Globus pallidus (tissue), 1 donor: ENCODE results near the gene KIAA1755.

Experiments
- DNase-seq: peaks from one replicate; pipeline ENCODE4 v3.0.0-alpha.2; 2015; ENCODE audit warnings: low spot score

Gene KIAA1755

DNA sequence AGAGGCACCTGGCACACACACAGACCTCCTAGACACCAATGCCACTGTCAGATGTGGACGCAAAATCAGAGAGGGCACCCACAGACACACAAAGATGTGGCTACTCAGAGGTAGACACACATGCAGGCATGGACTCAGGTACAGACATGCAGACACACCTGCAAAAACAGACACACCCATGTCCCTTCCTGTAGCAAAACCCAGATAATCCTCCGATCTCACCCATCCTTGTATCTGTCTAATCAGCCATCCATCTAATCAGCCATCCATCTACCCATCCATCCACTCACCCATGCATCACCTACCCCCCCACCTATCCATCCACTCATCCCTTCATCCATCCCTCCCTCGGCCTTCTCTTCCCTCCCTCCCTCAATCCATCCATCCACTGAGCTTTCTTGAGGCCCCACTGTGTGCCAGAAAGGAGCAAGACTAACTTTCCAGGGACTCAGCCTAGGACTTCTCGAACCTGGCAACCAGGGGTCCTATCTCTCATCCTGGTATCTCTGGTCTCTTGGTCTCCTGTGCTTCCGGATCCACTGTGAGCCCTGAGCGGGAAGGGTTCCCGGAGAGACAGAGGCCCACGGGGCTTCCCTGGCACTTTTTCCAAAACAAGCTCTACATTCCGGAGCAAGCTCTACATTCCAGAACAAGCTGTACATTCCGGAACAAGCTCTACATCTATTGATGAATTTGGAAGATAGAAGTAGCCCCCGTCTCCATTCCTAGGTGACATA lies 94.4 kb downstream of the KIAA1755 start:
- no peak for DNase-seq

DNA sequence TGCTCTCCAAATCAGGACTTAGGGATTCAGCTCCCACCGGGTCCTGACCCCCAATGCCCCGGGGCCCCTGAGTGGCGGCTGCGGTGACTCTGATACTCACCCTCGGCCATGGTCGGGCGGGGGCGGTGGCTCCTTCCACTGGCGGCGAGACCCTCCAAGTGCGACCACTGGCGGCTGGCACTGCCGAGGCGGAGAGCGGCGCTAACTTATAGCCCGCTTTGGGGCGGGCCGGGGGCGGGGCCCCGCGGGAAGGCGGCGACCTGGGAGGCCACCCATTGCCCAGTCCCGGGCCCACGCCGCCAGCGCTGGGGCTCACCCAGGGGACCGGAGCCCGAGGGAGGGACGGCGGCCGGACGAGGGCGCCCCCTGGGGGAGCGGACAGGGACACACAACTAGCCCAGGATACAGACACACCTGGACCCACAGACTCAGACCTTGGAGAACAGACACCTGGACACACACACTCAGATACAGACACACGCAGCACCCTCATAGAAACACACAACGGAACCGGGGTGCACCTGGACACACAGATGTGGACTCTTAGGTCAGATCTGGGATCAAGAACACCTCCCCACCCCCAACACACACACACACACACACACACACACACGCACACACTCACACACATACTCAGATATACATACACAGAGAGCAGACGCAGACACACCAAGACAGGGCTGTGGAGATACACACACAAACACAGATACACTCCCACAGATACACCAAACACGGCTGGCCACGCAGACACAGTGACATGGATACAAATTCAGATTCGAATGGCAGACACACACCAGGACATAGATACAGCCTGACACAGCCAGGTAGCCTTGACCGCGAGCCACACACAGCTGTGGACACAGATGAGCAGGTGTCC lies 95.2 kb downstream of the KIAA1755 start, which contains the start of gene TGM2:
TSS of gene TGM2 (minus strand) at position 182 of the 877 bp plus-strand sequence. CDS start at position 110, 72 bp downstream.
- DNase-seq, result no peak

DNA sequence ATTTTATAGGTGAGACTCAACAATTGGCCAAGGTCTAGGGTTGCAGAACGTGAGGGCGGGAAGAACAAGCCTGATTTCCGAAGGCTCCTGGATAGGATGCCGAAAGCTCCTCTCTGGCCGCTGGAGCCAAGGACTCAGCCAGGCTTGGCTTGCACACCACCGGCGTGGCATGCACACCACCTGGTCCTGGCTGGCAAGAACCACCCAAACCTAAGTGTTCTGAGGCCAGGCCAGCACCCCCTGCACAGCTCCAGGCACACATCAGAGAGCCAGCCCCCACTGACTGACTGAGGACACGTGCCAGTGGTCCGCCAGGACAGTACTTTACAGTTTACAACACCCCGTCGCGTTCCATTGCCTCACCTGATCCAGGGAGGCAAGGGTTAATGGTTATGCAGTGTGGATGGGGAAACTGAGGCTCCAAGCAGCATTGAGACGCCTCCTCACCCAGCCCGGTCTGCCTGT lies 95.9 kb downstream of the KIAA1755 start:
- DNase-seq, result no peak

DNA sequence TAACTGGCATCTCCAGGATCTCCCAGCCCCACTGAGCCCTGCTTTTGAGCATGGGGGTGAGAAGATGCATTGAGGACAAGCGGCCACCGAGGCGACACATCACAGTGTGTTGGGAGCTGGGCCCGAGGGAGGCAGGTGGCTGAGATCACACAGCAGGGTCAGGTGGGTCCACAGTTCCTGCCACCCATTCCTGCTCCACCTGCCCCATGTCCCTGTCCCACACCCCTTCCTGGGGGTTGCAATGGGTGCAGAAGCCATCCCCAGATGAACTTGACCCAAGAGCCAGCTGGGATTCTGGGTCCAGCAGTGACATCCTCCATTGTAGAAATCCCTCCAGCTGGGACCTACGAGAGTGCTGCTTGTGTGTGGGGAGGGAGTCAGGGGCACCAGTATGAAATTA lies 96.5 kb downstream of the KIAA1755 start:
- DNase-seq, result no peak

DNA sequence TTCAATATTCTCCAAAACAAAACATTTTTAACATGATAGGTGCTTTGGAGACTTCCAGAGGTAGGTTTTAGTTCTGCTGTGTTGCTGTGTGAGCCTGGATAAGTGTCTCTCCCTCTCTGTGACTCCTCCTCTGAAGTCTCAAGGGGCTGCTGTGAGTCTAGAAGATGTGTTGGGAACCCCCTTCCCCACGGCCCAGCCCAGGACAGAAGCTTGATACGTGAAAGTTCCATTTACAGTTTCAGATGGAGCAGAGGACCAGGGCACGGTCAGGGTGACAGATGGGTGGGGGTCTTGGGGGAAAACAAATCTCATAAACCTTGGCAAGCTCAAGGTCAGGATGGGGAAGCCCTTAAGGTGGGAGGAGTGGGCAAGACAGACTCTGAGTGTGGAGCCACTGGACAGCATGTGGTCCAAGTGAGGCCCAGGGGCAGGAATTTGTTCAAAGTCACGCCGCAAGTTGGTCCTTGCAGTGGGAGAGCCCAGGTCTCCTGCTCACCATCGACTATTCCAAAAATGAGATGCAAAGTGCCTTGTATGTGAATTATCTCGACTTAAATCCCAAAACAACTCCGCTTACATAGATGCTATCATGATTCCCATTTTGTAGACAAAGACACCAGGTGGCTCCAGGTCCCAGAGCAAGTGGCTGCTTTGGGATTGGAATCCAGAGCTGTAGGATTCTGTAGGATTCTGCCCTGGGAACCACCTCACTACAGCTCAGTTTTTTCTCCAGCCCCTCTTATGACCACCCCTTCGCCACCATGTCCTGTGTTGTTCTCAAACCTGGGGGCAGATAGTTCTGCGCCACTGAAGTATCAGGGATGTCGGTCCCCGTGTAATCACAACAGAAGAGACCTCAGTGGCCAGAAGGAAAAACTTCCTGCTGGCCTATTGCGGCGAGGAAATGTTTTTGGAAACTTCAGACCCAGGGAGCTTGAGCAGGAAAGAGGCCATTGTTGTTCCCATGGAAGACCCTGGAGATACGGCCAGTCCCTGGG lies 97.4 kb downstream of the KIAA1755 start:
- no peak for DNase-seq

DNA sequence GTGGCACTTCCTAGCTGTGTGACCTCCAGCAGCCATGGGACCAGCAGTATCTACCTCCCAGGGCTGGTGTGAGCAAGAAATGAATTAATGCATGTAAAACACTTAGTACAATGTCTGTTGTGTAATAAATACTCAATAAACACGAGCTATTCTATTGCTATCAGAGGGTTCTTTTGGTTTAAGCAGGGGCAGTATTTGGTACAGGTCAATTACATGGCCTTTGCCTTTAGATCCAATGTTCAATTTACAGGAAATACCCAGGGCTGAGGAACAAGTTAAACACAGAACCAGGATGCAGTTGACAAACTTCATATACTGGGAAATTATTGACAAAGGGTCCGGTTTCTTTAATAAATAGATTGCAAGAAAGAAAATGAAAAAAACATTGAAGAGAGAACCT lies 98.4 kb downstream of the KIAA1755 start:
- DNase-seq, result no peak

DNA sequence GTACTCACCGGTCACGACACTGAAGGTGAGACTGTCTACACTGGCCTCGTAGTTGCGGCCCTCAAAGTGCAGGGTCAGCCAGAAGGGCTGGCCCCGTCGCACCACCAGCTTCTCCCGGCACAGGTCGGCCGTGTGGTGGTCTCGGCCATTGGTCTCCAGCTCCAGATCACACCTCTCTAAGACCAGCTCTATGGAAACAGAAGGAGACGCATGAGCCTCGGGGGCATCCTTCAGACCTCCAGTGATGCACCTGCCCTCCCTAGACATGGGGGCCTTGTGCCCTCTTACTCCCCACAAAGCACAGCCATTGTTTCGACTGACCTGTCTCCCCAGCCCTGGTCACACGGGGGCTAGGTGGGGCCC lies 99.1 kb downstream of the KIAA1755 start:
- DNase-seq, result no peak
